Heart left ventricle (tissue), 13 donors: ENCODE data around the gene APEX1.

Experiments
- POLR2A ChIP-seq, 2 donors: fragments of 450-650 bp; IDR thresholded peaks; one replicate each; pipeline ENCODE4 v1.6.1; 2017; ENCODE audit warnings: antibody characterized with exemption in 2 of 2, mild to moderate bottlenecking in 2 of 2, moderate library complexity in 2 of 2
- TF ChIP-seq, protein P1 (sequence below), 12 donors: fragments of 200-600 bp; sonication (generic) in 4 of 12; IDR thresholded peaks; one replicate each; pipeline versions ENCODE4 v1.5.0 to v1.8.0; 2018 to 2022; ENCODE audit warnings: antibody characterized with exemption in 12 of 12, mild to moderate bottlenecking in 5 of 12
- donor health status: ischemic (EF 13 %, LVEDD 7.1; RV severe dilation, severe dysfunction).
- donor health status: DM: no; HTN: yes; CAD: no.
- donor health status: DM: no; HTN: no; CAD: no.
- donor health status: ischemic (EF 25% LVEDD 6.9; RV normal size, moderate dysfunction).
- donor health status: ischemic (EF 25% LVEDD 5.7; RV mildly dilated, moderate dysfunction).
- donor health status: ischemic (EF 35%, LVEDD 5.7; RV mildly dilated, moderate dysfunction).
- donor health status: nonischemic (EF 11% LVEDD 7.7; RV severe dilation, severe dysfunction).
- donor health status: DM: yes; HTN: yes; CAD: no.
- donor health status: PGD.
- donor health status: ischemic (EF 29% LVEDD 5.4; RV normal size, mild dysfunction).
- donor health status: nonischemic (EF 23%, LVEDD 6.1; RV moderate dilation, normal function).

DNA sequence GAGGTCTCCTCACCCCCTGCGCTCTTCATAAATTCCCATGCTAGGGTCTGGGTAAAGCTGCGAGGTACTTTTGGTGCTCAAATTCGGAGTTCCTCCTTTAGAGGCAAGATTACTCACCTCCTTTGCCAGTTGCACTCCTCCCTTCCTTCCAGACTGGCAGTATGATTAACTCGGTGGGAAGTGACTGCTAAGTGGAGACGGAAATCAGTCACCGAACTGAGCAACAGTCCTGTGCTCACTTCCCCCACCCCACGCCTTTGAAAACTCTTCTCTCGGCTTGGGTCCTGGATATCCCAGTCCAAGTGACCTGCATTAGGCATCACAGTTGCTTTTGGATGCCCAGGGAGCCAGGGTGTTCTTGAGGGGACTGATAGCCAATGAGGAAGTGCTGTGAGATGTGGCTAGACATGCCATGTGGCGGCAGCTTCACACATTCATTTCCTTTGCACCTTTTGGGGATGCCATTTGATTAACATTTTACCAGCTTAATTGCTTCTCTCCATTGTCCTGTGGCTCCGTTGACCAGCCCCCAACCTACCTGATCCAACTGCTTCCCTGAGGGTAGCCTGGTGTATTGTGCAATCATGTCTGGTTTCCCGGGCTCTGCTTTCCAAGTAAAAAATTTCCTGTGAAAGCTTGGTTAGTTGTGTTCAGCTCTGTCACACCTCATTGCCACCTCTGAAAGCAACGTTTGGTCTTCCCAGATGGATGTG, 15.0 kb downstream of the APEX1 start:
- no peak for TF ChIP-seq POLR2A (IDR thresholded peaks at IDR 0.05)
- TF ChIP-seq, protein P1, sequence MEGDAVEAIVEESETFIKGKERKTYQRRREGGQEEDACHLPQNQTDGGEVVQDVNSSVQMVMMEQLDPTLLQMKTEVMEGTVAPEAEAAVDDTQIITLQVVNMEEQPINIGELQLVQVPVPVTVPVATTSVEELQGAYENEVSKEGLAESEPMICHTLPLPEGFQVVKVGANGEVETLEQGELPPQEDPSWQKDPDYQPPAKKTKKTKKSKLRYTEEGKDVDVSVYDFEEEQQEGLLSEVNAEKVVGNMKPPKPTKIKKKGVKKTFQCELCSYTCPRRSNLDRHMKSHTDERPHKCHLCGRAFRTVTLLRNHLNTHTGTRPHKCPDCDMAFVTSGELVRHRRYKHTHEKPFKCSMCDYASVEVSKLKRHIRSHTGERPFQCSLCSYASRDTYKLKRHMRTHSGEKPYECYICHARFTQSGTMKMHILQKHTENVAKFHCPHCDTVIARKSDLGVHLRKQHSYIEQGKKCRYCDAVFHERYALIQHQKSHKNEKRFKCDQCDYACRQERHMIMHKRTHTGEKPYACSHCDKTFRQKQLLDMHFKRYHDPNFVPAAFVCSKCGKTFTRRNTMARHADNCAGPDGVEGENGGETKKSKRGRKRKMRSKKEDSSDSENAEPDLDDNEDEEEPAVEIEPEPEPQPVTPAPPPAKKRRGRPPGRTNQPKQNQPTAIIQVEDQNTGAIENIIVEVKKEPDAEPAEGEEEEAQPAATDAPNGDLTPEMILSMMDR (IDR thresholded peaks at IDR 0.05), result no peak
